ENCODE data around the gene NCAPD2. TPM values are rescaled to one million over a fixed set of nuclear protein-coding genes. Genes with fewer than 3 reads are reported as not detected.
"Not testable (repeated sequence)": the region's sequence is repeated elsewhere in the genome, so short reads cannot be mapped to it uniquely, and the experiment has no call there.

The NCAPD2 gene
- total RNA-seq, 3 donors from 2014 or later (not counting 1 experiment from before 2014, with no cell fraction given) = 38.8 to 53.1 (median 44.1) TPM

GRCh38 chr12:6558014-6558760 lies 64.3 kb downstream of the NCAPD2 start:
- H3K4me1 Mint-ChIP-seq = peaks cover 22 to 31% of the 10 kb centered on the region in 2 donors
- Histone ChIP-seq H3K4me1 (ENCODE audit: control insufficient read depth, insufficient read depth, low read length) (peaks cover 38% of the 10 kb centered on the region), H3K36me3 (ENCODE audit: control insufficient read depth, insufficient read depth, low read length) (peaks cover 41% of the 10 kb centered on the region)
- ATAC-seq; H3K27ac Mint-ChIP-seq; H3K27ac ChIP-seq (ENCODE audit: low read length); H3K9me3 Mint-ChIP-seq; H3K4me3 Mint-ChIP-seq; H3K36me3 Mint-ChIP-seq; intact Hi-C loops (cut with micrococcal nuclease); H3K27me3 ChIP-seq (ENCODE audit: control insufficient read depth, insufficient read depth, low read length); H3K27me3 Mint-ChIP-seq (ENCODE audit: low read depth in 2 of 2); H3K9me3 ChIP-seq (ENCODE audit: control insufficient read depth, insufficient read depth, low read length); H3K4me3 ChIP-seq (ENCODE audit: low read length): not testable (repeated sequence)
- TF ChIP-seq, protein P1, sequence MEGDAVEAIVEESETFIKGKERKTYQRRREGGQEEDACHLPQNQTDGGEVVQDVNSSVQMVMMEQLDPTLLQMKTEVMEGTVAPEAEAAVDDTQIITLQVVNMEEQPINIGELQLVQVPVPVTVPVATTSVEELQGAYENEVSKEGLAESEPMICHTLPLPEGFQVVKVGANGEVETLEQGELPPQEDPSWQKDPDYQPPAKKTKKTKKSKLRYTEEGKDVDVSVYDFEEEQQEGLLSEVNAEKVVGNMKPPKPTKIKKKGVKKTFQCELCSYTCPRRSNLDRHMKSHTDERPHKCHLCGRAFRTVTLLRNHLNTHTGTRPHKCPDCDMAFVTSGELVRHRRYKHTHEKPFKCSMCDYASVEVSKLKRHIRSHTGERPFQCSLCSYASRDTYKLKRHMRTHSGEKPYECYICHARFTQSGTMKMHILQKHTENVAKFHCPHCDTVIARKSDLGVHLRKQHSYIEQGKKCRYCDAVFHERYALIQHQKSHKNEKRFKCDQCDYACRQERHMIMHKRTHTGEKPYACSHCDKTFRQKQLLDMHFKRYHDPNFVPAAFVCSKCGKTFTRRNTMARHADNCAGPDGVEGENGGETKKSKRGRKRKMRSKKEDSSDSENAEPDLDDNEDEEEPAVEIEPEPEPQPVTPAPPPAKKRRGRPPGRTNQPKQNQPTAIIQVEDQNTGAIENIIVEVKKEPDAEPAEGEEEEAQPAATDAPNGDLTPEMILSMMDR (IDR thresholded peaks at IDR 0.05) = peak; percentile 35
- peak in 1 of 2 donors; percentile 86 for DNase-seq
- 70% methylated on average over 12 of the region's 14 CpGs for WGBS (ENCODE audit: insufficient coverage)

DNA sequence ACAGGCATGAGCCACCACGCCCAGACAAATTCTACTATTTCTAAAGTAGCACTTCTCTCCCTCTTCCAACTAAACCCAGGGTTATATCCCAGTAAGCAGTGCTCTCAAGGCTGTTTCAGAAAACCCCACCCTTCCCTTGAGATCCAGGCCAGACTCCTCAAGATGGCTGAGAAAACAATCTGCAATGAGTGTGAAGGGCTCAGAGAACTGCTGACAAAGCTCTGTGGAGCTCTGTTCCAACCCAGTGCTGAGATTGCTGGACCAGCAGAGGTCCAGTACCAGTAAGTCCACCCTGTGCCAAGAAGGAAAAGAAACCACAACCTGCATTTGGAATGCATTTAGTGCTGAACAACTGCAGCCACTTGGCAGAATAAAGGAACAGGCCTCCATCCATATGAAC lies 65.6 kb downstream of the NCAPD2 start:
- Mint-ChIP-seq H3K4me3 (no peak overlapping the region), H3K36me3 (no peaks in the 10 kb centered on the region), H3K27me3 (ENCODE audit: low read depth in 2 of 2) (no peaks in the 10 kb centered on the region), H3K27ac (no peak overlapping the region), H3K9me3 (no peaks in the 10 kb centered on the region), H3K4me1 (peaks cover 20 to 28% of the 10 kb centered on the region in 2 donors)
- no peaks in the 10 kb centered on the region for H3K27me3 ChIP-seq (ENCODE audit: control insufficient read depth, insufficient read depth, low read length)
- TF ChIP-seq, protein P1 (IDR thresholded peaks at IDR 0.05) = no peak
- 93% methylated on average over 1 of the region's 1 CpG for WGBS (ENCODE audit: insufficient coverage)
- no peak overlapping the region for H3K27ac ChIP-seq (ENCODE audit: low read length)
- intact Hi-C loops (cut with micrococcal nuclease) = no loop called here
- no peaks in the 10 kb centered on the region for H3K9me3 ChIP-seq (ENCODE audit: control insufficient read depth, insufficient read depth, low read length)
- H3K36me3 ChIP-seq (ENCODE audit: control insufficient read depth, insufficient read depth, low read length) = peaks cover 46% of the 10 kb centered on the region
- no peak for DNase-seq
- H3K4me3 ChIP-seq (ENCODE audit: low read length) = no peak overlapping the region
- no peak for ATAC-seq
- H3K4me1 ChIP-seq (ENCODE audit: control insufficient read depth, insufficient read depth, low read length) = peaks cover 25% of the 10 kb centered on the region

DNA sequence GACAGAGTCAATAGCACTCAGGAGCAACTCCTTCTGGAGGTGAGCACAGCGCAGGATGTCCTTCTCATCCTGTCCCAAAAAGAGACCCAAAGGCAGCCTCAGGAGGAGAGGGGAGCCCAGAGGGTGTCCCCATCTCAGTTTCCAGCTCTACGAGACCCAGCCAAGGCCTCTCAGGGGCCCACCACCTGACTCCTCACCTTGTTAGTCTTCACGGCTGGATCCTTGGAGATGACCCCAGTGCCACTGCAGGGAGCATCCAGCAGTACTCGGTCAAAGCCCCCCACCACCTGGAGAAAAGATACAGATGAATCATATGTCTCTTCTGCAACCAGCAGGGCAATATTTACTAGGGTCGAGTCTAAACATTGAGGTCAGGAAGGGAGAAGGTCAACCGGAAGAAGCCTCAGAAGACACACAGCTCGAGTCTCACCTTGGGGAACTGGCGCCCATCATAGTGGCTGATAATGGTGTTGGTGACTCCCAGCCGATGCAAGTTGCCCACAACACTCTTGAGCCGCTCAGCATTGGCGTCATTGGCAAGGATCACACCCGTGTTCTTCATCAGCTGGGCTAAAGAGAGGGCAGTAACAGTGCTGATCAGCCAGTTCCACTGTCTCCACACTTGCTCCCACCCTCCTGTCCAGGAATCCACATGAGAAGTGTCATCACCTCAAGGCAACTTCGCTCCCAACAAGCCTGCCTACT lies 66.8 kb downstream of the NCAPD2 start:
- H3K4me3 Mint-ChIP-seq = no peak overlapping the region
- Histone ChIP-seq H3K27me3 (ENCODE audit: control insufficient read depth, insufficient read depth, low read length) (no peaks in the 10 kb centered on the region), H3K9me3 (ENCODE audit: control insufficient read depth, insufficient read depth, low read length) (no peaks in the 10 kb centered on the region), H3K4me1 (ENCODE audit: control insufficient read depth, insufficient read depth, low read length) (peaks cover 17% of the 10 kb centered on the region), H3K27ac (ENCODE audit: low read length) (no peak overlapping the region), H3K4me3 (ENCODE audit: low read length) (no peak overlapping the region), H3K36me3 (ENCODE audit: control insufficient read depth, insufficient read depth, low read length) (peaks cover 50% of the 10 kb centered on the region)
- ATAC-seq (no peak), DNase-seq (no peak)
- H3K36me3 Mint-ChIP-seq = no peaks in the 10 kb centered on the region
- no peak overlapping the region for H3K27ac Mint-ChIP-seq
- intact Hi-C loops (cut with micrococcal nuclease) = no loop called here
- no peaks in the 10 kb centered on the region for H3K27me3 Mint-ChIP-seq (ENCODE audit: low read depth in 2 of 2)
- WGBS (ENCODE audit: insufficient coverage) = 96% methylated on average over 13 of the region's 13 CpGs
- peaks cover 12 to 19% of the 10 kb centered on the region in 2 donors for H3K4me1 Mint-ChIP-seq
- TF ChIP-seq, protein P1 (IDR thresholded peaks at IDR 0.05) = no peak
- H3K9me3 Mint-ChIP-seq = no peaks in the 10 kb centered on the region
